HG02610 (cell line): ENCODE measurements around the gene FMNL2.

Experiments used
- ATAC-seq: cut with Tn5 transposase; IDR thresholded peaks from one replicate; pipeline ENCODE4 v1.9.1; 2021; ENCODE audit warnings: mild to moderate bottlenecking, moderate library complexity; ENCODE audit not compliant: unreplicated experiment

Gene FMNL2

DNA sequence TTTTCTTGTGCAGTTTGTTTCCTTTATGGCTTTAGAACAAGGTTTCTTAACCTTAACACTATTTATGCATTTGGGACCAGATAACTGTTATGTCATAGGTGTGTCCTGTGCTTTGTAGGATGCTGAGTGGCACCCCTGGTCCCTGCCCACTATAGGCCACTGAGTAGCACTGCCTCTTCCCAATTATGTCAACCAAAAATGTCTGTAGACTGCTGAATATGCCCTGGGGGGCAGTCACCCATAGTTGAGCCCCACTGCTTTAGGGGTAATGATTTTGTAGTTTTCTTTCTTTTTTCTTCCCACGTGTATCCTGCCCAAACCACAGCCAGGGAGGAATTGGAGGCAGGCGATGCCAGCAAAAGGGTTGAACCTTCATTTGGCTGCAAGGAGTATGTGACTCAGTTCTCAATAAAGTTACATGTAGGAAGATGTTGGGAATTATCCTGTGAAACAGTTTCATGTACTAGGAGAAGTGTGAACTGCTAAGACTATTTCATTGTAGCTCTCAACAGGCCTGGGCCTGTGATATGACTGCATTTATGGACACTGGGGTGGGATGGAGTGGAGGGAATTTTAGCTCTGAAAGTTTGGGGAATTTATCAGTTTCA is 65.7 kb downstream of the FMNL2 start:
- no peak for ATAC-seq

DNA sequence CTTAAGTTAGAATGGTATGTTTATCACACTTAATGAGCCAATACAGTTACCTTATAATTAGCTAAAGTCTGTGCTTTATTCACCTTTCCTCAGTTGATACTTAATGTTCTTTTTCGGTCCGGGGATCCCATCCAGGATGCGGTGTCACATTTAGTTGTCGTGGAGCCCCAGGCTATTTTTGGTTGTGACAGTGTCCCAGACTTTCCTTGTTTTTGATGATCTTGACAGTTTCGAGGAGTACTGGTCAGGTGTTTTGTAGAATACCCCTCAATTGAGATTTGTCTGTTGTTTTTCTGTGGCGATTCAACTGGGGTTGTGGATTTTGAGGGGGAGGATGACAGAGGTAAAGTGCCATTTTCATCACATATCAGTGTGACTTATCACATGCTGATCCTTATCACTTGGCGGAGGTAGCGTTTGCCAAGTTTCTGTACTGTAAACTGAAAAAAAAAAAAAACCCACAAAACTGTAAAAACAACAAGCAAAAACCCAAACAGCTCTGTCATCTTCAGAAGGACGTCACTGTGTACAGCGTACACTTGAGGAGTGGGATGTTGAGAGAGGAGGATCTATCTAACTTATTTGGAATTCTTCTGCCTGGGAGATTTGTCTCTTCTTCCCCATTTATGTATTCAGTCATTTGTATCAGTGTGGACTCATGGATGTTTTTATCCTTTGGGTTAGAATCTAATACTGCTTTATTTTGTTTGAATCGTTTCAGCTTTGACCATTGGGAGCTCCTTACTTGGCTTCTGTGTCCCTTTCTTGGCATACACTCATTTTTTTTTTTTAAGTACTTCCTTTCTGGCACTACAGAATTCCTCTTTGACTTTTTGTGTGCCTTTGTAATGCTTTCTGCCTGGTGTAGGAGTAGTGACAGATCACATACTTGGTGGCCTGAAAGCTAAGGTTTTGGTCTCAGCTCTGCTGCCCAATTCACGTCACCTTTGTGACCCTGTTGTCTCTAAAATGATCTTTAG is 68.1 kb downstream of the FMNL2 start:
- ATAC-seq, result no peak

DNA sequence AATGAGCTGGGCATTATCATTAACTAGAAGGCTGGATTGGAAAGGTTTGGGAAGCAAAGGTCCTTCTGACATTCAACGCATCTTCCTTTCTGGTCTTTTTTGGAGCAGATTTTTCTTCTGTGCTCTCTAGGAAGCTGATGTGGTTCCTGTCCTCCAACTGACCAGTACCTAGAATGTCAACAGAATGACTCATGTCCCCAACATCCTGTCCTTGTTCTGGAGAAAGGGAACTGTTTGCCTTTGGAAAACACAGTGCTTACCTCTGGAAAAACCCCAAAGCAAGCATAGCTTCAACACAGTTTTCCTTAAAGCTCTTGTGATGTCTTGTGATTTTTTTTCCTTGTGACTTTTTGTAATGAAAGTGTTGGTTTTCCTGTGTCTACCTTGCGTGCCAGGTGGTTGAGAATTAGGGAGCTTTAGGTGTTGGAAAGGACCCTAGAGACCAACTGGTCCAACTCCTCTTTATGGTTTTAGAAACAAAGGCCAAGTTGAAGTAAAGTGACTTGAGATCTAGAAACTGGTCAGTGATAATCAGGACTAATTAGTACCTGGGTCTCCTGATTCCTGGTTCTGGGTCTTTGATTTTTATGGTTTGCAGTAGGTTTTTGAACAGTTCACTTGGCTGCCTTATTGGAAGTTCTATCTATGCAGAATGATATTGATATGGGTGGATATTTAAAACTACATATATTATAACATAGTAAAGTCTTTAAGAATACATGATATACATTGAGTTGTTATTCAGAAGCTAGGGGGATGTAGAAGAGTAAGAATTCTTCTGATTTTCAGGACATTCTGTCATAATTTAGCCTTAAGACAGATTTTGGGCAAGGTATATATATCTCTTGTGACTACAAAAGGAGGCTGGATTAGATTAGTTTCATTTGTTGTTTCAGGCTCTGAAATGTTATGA is 70.5 kb downstream of the FMNL2 start:
- no peak for ATAC-seq

DNA sequence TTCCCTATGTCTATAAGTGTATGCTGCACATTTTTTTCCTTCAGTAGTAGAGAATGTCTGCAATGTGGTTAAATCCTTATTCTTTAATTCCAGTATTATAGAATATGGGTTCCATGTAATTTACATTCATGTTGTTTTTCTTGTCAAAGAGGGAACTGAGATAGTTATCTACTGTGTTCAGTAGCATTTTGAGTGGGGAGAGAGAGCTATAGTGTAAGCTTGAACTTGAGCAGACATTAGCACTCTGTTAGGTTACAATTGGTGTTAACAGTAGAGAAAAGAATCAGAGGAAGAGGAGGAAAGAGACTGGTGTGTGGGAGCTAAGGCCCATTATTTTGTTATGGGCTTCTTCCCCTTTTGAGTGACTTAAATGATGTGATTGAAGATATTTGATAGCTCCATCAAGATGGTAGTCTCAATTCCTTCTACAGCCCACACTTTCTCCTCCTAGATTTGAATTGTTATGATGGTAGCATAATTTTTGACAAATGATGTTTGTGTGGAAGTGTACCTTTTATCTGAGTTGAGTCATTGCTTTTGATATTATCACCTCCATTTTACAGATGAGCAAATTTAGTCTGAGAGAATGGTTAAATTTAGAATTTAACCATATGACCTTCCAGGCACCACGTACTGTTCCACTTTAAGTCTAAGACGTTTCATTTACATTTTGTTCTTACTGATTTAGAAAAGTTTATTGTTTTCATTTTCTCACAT is 71.3 kb downstream of the FMNL2 start:
- no peak for ATAC-seq

DNA sequence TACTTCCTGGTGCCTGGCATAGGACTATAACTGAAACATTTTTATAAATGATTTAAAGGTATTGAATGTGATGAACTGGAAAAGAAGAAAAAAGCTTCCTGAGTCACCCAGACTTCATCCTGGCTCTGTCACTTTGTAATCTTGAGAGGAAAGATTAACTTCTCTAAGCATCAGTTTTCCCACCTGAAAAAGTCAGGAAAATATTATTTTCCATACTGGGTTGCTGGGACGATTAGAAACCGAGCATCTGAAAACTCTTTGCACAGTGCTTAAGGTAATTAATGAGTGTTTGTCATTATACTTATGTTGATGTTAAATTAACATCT is 71.8 kb downstream of the FMNL2 start:
- no peak for ATAC-seq

DNA sequence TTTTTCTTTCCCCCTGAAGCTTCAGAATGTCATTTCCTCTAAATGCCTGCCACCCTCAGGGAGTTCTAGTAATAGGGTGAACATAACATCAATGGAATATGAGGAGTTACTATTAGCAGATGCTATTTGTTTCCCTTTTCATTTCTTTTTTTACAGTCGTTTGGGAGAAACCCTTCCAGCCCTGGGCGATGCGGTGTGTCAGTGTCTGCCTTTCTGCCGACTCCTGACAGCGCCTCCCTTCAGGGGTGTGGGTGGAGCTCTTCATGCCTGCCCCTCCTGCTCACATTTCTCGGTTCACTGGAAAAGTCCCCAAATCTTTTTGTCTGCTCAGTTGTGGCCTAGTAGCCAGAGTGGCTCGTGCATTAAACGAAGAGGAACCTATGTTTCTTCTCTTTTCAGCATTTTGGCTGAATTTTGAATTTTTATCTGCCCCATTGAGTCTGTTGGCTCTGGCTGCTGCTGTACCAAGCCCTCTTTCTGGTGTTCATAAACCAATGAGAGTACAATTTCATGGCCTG is 72.3 kb downstream of the FMNL2 start:
- no peak for ATAC-seq

DNA sequence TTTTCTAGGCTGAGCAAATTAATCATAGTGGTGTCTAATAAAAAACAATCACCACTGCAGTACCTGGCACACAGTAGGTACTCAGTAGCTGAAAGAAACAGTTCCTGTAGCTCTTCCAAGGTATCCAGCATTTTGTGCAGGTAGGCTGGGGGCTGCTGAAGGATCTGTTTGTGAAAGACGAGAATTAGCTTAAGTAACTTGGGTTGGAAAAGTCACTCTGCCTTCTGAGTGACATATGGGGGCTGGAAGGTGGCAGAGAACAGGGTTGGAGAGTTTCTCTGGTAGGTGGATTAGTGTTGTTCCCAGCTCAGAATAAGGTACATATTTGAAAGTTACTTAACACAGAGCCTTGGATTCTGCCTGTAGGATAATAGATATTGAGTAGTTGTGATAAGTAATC is 72.8 kb downstream of the FMNL2 start:
- ATAC-seq, result no peak

DNA sequence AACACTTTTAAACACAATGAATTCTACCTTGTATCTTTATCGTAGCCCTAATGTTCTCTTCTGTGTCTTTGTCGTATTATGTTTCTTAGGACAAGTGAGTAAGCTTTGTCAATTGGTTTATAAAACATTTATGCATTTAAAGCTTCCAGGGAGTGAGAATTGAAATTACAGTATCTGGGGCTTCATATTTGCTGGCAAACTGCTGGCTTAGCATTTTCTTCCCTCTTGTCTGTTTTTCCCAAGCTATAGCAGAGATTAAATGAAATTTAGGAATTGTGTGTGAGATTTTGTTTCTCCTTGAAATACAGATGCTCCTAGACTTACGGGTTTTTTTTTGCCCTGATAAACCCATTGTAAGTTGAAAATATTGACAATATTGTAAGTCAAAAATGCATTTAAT is 73.3 kb downstream of the FMNL2 start:
- no peak for ATAC-seq

DNA sequence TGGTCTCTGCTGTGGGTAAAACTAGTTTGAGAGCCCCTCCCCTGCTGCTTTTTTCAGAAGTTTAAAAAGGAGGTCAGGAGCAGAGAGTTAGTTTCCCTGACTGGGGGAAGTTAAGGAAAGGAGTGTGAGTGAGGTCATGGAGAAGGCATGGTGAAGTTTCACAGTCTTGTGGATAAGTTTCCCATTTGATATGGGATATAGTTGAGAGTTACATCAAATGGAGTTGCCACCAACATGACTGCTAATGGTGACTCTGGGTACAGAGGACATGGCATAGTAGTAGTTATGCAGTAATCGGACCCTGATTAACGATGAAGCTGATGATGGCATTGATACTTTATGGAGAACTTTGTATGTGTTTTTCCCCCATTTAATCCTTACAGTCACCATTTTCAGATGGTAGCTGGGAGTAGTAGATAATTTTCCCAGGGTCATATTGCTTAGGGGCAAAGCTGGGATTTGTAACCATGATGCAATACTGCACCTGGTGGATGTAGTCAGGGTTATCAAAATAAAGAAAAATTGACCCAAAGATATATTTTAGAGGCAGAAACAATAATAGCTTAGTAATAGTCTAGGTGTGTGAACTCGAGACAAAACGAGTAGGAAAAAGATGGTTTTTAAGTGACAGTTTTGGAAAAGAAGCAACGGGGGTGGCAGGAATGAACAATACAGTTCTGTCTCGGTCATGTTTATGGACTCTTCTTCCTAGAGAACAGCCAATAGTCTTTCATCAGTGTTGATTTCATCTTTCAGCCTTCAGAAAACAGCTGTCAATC is 74.6 kb downstream of the FMNL2 start:
- ATAC-seq, result no peak

DNA sequence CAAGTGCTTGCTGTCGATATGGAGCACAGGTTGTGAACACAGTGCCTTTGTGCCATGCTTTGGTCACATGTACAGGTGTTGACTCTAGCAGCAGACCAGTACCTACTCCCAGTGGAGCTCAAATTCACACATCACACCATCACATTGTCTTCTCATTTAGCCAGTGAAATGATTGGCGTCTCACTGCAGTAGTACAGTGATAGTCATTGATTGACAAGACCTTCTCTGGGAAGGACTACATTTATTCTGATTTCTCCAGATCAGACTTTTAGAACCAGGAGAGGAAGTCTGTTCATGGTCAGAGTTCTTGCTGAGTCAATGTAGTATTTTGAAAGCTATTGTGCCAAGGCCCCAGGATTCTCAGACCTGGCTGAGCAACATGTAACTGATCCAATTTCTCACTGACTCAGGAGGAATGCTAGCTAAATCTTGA is 75.2 kb downstream of the FMNL2 start:
- no peak for ATAC-seq

DNA sequence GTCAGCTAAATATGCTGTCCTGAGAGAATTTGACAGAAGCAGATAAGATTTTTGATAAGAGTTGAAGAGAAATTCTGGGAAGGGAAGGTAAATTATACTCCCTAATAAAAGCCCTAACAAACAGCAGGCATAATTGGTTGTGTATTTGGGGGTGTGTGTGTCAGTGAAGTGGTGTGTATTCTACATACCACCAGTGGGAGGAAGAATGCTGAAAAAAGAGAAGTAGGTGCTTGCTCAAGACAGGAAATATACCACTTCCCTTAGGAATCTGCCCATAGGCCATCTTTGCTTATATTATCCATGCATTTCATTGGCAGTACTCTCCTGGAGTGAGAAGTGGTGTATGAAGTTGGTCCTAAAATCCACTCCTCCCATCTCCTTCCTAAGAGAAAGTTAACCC is 76.2 kb downstream of the FMNL2 start:
- no peak for ATAC-seq

DNA sequence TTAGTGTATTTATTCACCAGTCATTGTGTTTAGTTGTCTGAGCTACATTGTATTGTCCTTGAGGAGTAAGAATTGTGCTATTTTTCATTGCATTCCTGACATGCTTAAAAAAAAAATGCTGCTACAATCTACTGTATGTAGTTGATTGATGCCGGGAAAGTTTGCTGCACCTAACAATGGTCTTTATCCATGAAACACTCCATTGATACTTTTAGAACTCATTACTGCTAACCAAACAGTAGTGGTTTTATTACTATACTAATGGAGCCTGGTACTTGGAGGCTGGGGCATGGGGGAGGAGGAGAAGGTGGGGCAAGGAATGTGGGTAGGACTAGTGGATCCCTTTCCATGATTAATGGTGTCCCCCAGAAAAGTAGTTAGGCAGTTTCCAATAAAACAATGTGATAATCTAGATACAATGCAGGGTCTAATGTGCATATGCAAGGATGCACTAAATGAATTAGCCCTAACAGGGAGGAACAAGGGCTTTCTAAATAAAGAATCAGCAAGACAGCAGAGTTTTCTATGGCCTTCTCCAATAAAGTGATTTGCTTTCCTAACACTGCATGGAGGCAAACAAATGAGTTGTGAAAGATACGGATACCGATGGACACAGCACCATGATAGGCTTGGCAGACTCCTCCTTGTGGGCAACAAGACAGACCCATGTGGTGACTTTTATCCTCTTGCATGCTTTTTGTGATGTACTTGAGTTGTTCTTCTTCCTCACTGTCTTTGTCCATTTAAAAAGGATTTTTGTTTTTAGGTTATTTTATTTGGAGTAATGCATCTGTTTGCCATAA is 78.5 kb downstream of the FMNL2 start:
- no peak for ATAC-seq

DNA sequence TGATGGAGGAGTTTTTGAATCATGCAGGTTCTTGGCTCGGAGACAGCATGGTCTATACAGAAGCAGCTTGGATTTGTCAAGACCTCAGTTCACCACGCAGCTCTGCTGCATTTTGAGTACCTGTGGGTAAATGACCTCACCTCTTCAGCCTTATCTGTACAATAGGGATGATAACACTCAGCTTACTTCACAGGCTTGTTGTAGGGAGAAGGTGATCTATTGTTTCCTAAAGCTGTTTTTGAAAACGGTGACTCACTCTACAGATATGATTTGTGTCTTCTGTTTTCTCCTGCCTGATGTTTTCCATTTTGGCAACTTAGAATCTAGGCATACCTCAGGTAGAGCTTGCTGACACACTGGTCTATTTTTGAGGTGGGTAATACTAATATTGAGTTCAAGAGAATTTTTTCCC is 80.3 kb downstream of the FMNL2 start:
- no peak for ATAC-seq

DNA sequence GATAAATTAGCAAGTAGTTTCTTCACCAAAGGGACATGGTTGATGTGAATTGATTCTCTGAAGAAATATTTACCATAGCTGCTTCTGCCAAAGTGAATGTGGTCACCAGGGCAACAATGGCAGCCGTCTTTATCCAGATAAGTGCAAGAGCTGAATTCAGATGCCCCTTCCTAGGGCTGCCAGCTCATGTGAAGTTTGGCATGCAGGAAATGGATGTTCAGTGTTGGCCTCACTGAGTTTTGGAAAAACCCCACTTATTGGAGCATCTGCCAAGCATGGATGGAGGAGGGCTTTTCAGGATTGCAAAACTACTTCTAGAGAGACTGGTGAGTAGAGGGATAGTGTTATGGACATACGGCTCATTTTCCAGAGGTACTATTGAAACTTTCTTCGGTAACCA is 80.8 kb downstream of the FMNL2 start:
- ATAC-seq, result no peak

DNA sequence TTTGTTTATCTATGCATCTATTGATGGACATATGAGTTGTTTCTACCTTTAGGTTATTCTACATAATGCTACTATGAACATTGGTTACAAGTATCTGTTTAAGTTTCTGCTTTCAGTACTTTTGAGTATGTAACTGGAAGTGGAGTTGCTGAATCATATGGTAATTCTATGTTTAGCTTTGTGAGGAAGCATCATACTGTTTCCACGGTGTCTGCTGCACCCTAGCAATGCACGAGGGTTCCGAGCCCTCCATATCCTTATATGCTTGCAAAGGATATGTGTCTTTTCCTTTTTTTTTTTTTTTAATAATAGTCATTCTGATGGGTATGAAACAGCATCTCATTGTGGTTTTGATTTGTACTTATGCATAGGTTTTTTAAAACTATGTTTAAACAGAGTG is 83.7 kb downstream of the FMNL2 start:
- no peak for ATAC-seq

DNA sequence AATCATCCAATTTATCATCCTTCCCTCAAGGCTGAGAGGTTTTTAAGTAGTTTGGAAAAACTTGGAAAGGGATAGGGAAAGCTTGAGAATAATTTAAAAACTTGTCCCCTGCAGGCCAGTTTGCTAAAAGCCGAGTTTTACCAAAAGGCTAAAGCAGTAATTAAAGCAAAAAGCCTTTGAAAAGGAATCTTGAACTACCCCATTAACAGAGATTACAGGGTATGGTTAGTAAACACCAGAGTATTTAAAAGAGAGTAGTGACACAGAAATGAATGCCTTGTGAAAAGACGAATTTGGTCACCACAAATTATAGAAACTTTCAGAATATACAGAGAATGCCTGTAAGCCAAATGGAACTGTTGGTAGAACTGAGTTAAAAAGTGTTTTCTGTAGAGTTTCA is 85.0 kb downstream of the FMNL2 start:
- ATAC-seq, result no peak

DNA sequence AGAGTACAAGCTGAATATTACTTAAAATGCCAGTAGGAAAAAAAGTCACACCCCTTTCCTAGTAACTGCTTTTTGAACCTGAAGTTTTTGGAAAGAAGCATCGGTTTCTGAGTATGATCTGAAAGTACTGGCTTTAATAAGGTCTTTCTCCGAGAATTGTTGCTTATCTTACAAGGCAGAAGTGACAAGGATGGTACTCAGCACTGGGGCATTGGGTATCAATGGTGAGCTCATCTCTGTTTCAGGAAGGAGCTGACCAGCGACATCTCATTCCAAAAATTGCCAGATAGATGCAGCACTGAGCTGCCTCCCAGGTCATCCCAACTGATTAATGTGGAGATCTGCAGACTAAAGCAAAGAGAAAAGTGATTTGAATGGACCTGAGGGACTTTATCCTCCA is 85.4 kb downstream of the FMNL2 start:
- no peak for ATAC-seq

DNA sequence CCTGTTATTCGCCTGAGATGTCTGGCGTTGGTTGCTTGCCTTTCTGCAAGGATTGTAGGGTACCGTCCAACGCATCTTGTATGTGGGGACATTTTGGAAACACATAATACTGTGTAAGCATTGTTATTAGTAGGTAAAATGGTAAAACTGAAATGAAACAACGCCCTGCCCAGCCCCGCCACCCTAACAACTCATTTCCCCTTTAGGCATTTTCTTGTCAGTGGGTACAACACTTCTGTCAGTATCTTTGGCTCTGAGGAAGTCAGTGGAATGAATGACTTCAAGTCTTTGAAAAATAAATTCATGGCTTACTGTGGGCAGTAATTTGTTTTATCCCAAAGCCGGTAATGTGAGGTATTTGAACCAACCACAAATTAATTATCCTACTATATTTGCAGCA is 86.0 kb downstream of the FMNL2 start:
- ATAC-seq, result no peak
